H1 (cell line): ENCODE measurements around the gene RHBDF1. TPM values are rescaled to one million over a fixed set of nuclear protein-coding genes. Genes with fewer than 3 reads are reported as not detected.

Source experiments
- CTCF ChIA-PET: fragments of 300-600 bp; sonication (Branson Sonifier 250); formaldehyde crosslinking; loops from one replicate; lab custom pipeline; 2021; ENCODE audit not compliant: partially characterized antibody; lab: Charles Lee
- POLR2A ChIA-PET: fragments of 300-600 bp; sonication (Branson Sonifier 250); formaldehyde crosslinking; loops from one replicate; lab custom pipeline; 2021; ENCODE audit warnings: inconsistent platforms; ENCODE audit not compliant: partially characterized antibody; lab: Charles Lee
- DNase-seq, 2 experiments: peaks; one replicate each; pipeline versions ENCODE4 v3.0.0 to v3.0.0-alpha.2; 2010 to 2022; ENCODE audit warnings: low spot score in 2 of 2, low read depth in 1 of 2, mixed read lengths in 1 of 2
- FAIRE-seq: peaks from 2 replicates; lab custom pipeline; 2011; peaks lifted over from hg19 to GRCh38; lab: Jason Lieb, UNC
- H2AFZ ChIP-seq: 2 replicates; pipeline ENCODE4 v1.8.1; 2012; ENCODE audit warnings: low read length, inconsistent platforms
- H2AK5ac ChIP-seq: 2 replicates; pipeline ENCODE4 v1.6.1; 2013; ENCODE audit warnings: low read depth, low read length
- H2BK120ac ChIP-seq: replicated peaks from 2 replicates; pipeline ENCODE3; 2013; ENCODE audit warnings: low read depth, low read length, inconsistent platforms
- H2BK12ac ChIP-seq: 2 replicates; pipeline ENCODE4 v1.6.1; 2013; ENCODE audit warnings: low read depth, low read length
- H2BK15ac ChIP-seq: 2 replicates; pipeline ENCODE4 v1.6.1; 2013; ENCODE audit warnings: low read length
- H2BK20ac ChIP-seq: 2 replicates; pipeline ENCODE4 v1.6.1; 2013; ENCODE audit warnings: low read length
- H2BK5ac ChIP-seq: 2 replicates; pipeline ENCODE4 v1.6.1; 2013; ENCODE audit warnings: low read depth, low read length
- H3K14ac ChIP-seq: 2 replicates; pipeline ENCODE4 v1.6.1; 2013; ENCODE audit warnings: inconsistent platforms; ENCODE audit not compliant: insufficient read length
- H3K18ac ChIP-seq: 2 replicates; pipeline ENCODE4 v1.6.1; 2013; ENCODE audit warnings: low read length; ENCODE audit errors: extremely low read depth
- H3K23ac ChIP-seq: 2 replicates; pipeline ENCODE4 v1.6.1; 2013; ENCODE audit warnings: inconsistent platforms; ENCODE audit not compliant: insufficient read length
- H3K23me2 ChIP-seq: 2 replicates; pipeline ENCODE4 v1.6.1; 2013; ENCODE audit warnings: low read depth, low read length
- H3K27ac ChIP-seq: 2 replicates; pipeline ENCODE4 v1.6.1; 2011; ENCODE audit warnings: low read depth, low read length, inconsistent platforms
- H3K27me3 ChIP-seq, 4 experiments: replicated peaks in 1 of 4; 1 replicate in 1 of 4; 2 replicates in 3 of 4; pipeline versions ENCODE4 v1.6.1 to v1.8.1; 2011 to 2013; ENCODE audit warnings: low read length in 3 of 4, mild to moderate bottlenecking in 3 of 4, inconsistent platforms in 2 of 4, mixed read lengths in 2 of 4, moderate library complexity in 1 of 4; ENCODE audit not compliant: control insufficient read depth in 3 of 4, insufficient read depth in 3 of 4; ENCODE audit errors: extremely low read depth in 1 of 4
- H3K36me3 ChIP-seq, 4 experiments: 2 replicates each; pipeline versions ENCODE4 v1.6.1 to v1.8.1; 2011 to 2013; ENCODE audit warnings: mild to moderate bottlenecking in 4 of 4, low read length in 3 of 4, moderate library complexity in 2 of 4, control low read depth in 1 of 4, inconsistent platforms in 1 of 4; ENCODE audit not compliant: insufficient read depth in 4 of 4, control insufficient read depth in 2 of 4
- H3K4ac ChIP-seq: replicated peaks from 2 replicates; pipeline ENCODE3; 2013; ENCODE audit warnings: low read length, low read depth, mixed read lengths, inconsistent platforms; ENCODE audit not compliant: insufficient read length
- H3K4me1 ChIP-seq, 4 experiments: replicated peaks in 1 of 4; 1 replicate in 1 of 4; 2 replicates in 3 of 4; pipeline versions ENCODE4 v1.6.1 to v1.8.1; 2011 to 2013; ENCODE audit warnings: low read length in 3 of 4, inconsistent platforms in 2 of 4, mixed read lengths in 1 of 4; ENCODE audit not compliant: insufficient read depth in 4 of 4, control insufficient read depth in 3 of 4
- H3K4me2 ChIP-seq, 2 experiments: 2 replicates each; pipeline versions ENCODE4 v1.6.1 to v1.8.1; 2011 to 2013; ENCODE audit warnings: low read depth in 2 of 2, low read length in 2 of 2, control low read depth in 1 of 2, inconsistent platforms in 1 of 2, mild to moderate bottlenecking in 1 of 2; ENCODE audit not compliant: insufficient read depth in 1 of 2
- H3K4me3 ChIP-seq, 4 experiments: fragments of 200-600, 300-600 bp in 1 of 4; sonication (generic), shearing (Covaris generic), sonication (Bioruptor Twin) in 1 of 4; 2 replicates each; pipeline versions ENCODE4 v1.5.1 to v1.8.1; 2011 to 2016; ENCODE audit warnings: low read length in 4 of 4, low read depth in 3 of 4, control low read depth in 2 of 4, inconsistent platforms in 2 of 4, mild to moderate bottlenecking in 2 of 4, mixed read lengths in 1 of 4, moderate library complexity in 1 of 4; ENCODE audit not compliant: insufficient read depth in 2 of 4; ENCODE audit errors: extremely low read depth in 1 of 4
- H3K56ac ChIP-seq: replicated peaks from 2 replicates; pipeline ENCODE3; 2013; ENCODE audit warnings: low read depth, mild to moderate bottlenecking, mixed read lengths, low read length, inconsistent platforms; ENCODE audit not compliant: insufficient read length
- H3K79me1 ChIP-seq: 2 replicates; pipeline ENCODE4 v1.6.1; 2013; ENCODE audit warnings: low read depth, low read length, control low read depth
- H3K79me2 ChIP-seq, 2 experiments: 2 replicates each; pipeline versions ENCODE4 v1.6.1 to v1.8.1; 2012 to 2013; ENCODE audit warnings: low read length in 2 of 2, mild to moderate bottlenecking in 2 of 2, inconsistent platforms in 1 of 2; ENCODE audit not compliant: insufficient read depth in 2 of 2, control insufficient read depth in 1 of 2
- H3K9ac ChIP-seq, 4 experiments: replicated peaks in 1 of 4; 1 replicate in 1 of 4; 2 replicates in 3 of 4; pipeline versions ENCODE4 v1.6.1 to v1.8.1; 2011 to 2013; ENCODE audit warnings: low read depth in 3 of 4, low read length in 3 of 4, control low read depth in 2 of 4, mild to moderate bottlenecking in 2 of 4, moderate library complexity in 2 of 4, inconsistent platforms in 1 of 4; ENCODE audit errors: extremely low read depth in 1 of 4
- H3K9me3 ChIP-seq, 2 experiments: 2 replicates each; pipeline versions ENCODE4 v1.6.1 to v1.8.1; 2012 to 2013; ENCODE audit warnings: mild to moderate bottlenecking in 2 of 2, moderate library complexity in 2 of 2, control low read depth in 1 of 2, inconsistent platforms in 1 of 2, low read depth in 1 of 2, low read length in 1 of 2, mixed read lengths in 1 of 2; ENCODE audit not compliant: insufficient read depth in 2 of 2
- H4K20me1 ChIP-seq, 2 experiments: replicated peaks in 1 of 2; 2 replicates each; pipeline versions ENCODE3 to v1.8.1; 2011 to 2013; ENCODE audit warnings: inconsistent platforms in 2 of 2, low read length in 2 of 2, mild to moderate bottlenecking in 1 of 2; ENCODE audit not compliant: insufficient read depth in 2 of 2, control insufficient read depth in 1 of 2
- H4K5ac ChIP-seq: 2 replicates; pipeline ENCODE4 v1.6.1; 2013; ENCODE audit warnings: low read length, low read depth, mixed read lengths, inconsistent platforms; ENCODE audit not compliant: insufficient read length
- H4K8ac ChIP-seq: 2 replicates; pipeline ENCODE4 v1.8.0; 2013; ENCODE audit warnings: mild to moderate bottlenecking, moderate library complexity, low read length, inconsistent platforms; ENCODE audit not compliant: insufficient read depth; ENCODE audit errors: extremely low read depth
- H4K91ac ChIP-seq: replicated peaks from 2 replicates; pipeline ENCODE3; 2013; ENCODE audit warnings: low read length, mixed read lengths, inconsistent platforms; ENCODE audit not compliant: insufficient read length
- CEBPB ChIP-seq: IDR thresholded peaks from 2 replicates; pipeline ENCODE4 v1.6.1; 2012; ENCODE audit warnings: low read depth, low read length
- CTCF ChIP-seq, 3 experiments: IDR thresholded peaks; 1 replicate in 2 of 3; 2 replicates in 1 of 3; pipeline versions ENCODE4 v1.5.1 to v1.6.1; 2011; ENCODE audit warnings: low read length in 3 of 3, mild to moderate bottlenecking in 3 of 3, inconsistent platforms in 2 of 3, low read depth in 1 of 3, moderate library complexity in 1 of 3; ENCODE audit not compliant: insufficient read depth in 1 of 3; ENCODE audit errors: control extremely low read depth in 1 of 3
- EP300 ChIP-seq, 2 experiments: IDR thresholded peaks; 1 replicate in 1 of 2; 2 replicates in 1 of 2; pipeline ENCODE4 v1.6.1; 2011 to 2012; ENCODE audit warnings: low read depth in 2 of 2, low read length in 2 of 2, mild to moderate bottlenecking in 2 of 2, borderline replicate concordance in 1 of 2, inconsistent platforms in 1 of 2, moderate library complexity in 1 of 2
- POLR2AphosphoS5 ChIP-seq: IDR thresholded peaks from 2 replicates; pipeline ENCODE4 v1.6.1; 2011; ENCODE audit warnings: low read depth, low read length
- TEAD4 ChIP-seq: IDR thresholded peaks from 2 replicates; pipeline ENCODE4 v1.6.1; 2012; ENCODE audit warnings: low read depth, low read length, inconsistent platforms, mixed read lengths
- WGBS, 2 experiments: shearing (Covaris generic) in 1 of 2; methylation state at CpG; one replicate each; pipeline versions ENCODE4 v1.1.6 to v1.1.7; 2013 to 2015; ENCODE audit warnings: low lambda C conversion rate in 2 of 2, mixed read lengths in 2 of 2, inconsistent platforms in 1 of 2, low coverage in 1 of 2, missing lambda C conversion rate in 1 of 2; ENCODE audit not compliant: insufficient replicate concordance in 2 of 2, insufficient coverage in 1 of 2, insufficient read length in 1 of 2; ENCODE audit errors: extremely low coverage in 1 of 2, missing lambda C conversion rate in 1 of 2; 5-methylcytosine and 5-hydroxymethylcytosine counted together
- polyA plus RNA-seq, 7 experiments: library from polyadenylated mRNA; depleted of rRNA in 3 of 7; stranded (reverse) in 5 of 7; unstranded in 2 of 7; fragments of >200 nt in 5 of 7; fragments of 200-250 nt in 2 of 7; gene quantifications; 1 replicate in 5 of 7; 2 replicates in 1 of 7; 4 replicates in 1 of 7; pipeline versions ENCODE4 v1.2.1 to v1.2.3, GENCODE V29; 2011 to 2013; ENCODE audit warnings: missing spikeins in 2 of 7, mixed read lengths in 2 of 7
- total RNA-seq: library from RNA; stranded (reverse); fragmentation: NEBNext Ultra II Directional; extraction: Animal tissue kit (Norgen Biotek cat#: 25700); gene quantifications from 2 replicates; pipeline ENCODE4 v1.2.1, GENCODE V29; 2021

The RHBDF1 gene
- total and polyA plus RNA-seq, 2 of the 8 experiments (the other 6 are each of a cell fraction or from before 2014, with no cell fraction given) = 37.4 to 51.6 TPM

- H3K14ac ChIP-seq = no peak overlapping the region
- H2BK120ac ChIP-seq = no peak overlapping the region
- H3K36me3 ChIP-seq = peaks cover 0 to 3% (median 1%) of the 10 kb centered on the region in 4 experiments; a peak in 4 of 8 replicates
- H3K9ac ChIP-seq = no peak overlapping the region
- no peak overlapping the region for H3K18ac ChIP-seq
- no peaks in the 10 kb centered on the region for H3K79me1 ChIP-seq
- no peaks in the 10 kb centered on the region; a peak in 1 of 7 replicates for H3K4me1 ChIP-seq
- TF ChIP-seq EP300 (IDR thresholded peaks at IDR 0.05; ENCODE audit: borderline replicate concordance in 1 of 2, low read depth in 2 of 2, low read length in 2 of 2) = no peak
- no peak for TF ChIP-seq CEBPB
- TF ChIP-seq CTCF (IDR thresholded peaks at IDR 0.05; ENCODE audit: control extremely low read depth in 1 of 3, insufficient read depth in 1 of 3, low read depth in 1 of 3, low read length in 3 of 3) = no peak
- no peak for TF ChIP-seq TEAD4
- peak; percentile 25; the same call in 1 of the 2 replicates for TF ChIP-seq POLR2AphosphoS5
- TF ChIP-seq, all 59 proteins: peak for 1
- no peak overlapping the region for H2BK20ac ChIP-seq
- no peaks in the 10 kb centered on the region for H3K9me3 ChIP-seq
- ChIA-PET POLR2A (interaction anchor here (0.7 to 1.6 kb wide), 5 partner anchors 11 to 35 kb away, joined by 3 to 5 read pairs (median 3); partner anchors contain the start of genes POLR3K and SNRNP25), CTCF (interaction anchor here (1.5 kb wide), 1 partner anchor 31 kb away, joined by 4 read pairs; no protein-coding TSS in a partner anchor)
- H4K91ac ChIP-seq = no peak overlapping the region
- no peak for DNase-seq
- FAIRE-seq = no peak
- no peak overlapping the region for H3K56ac ChIP-seq
- no peak overlapping the region for H2AFZ ChIP-seq
- WGBS, 2 experiments = 90% methylated on average over 17 of the region's 17 CpGs; no CpG with 5 or more reads in 1 of the 2 experiments
- no peaks in the 10 kb centered on the region for H3K27me3 ChIP-seq
- H3K27ac ChIP-seq = no peak overlapping the region
- no peak overlapping the region for H2BK12ac ChIP-seq
- H3K79me2 ChIP-seq = no peaks in the 10 kb centered on the region
- peaks cover 2% of the 10 kb centered on the region; the same call in 1 of the 2 replicates for H3K23me2 ChIP-seq
- H4K8ac ChIP-seq = no peak overlapping the region
- H3K4me2 ChIP-seq = no peak overlapping the region
- no peak overlapping the region for H3K23ac ChIP-seq
- no peak overlapping the region for H2AK5ac ChIP-seq
- H3K4ac ChIP-seq = no peak overlapping the region
- H2BK15ac ChIP-seq = no peak overlapping the region
- no peak overlapping the region for H4K5ac ChIP-seq
- H2BK5ac ChIP-seq = no peak overlapping the region
- peaks cover 0 to 11% of the 10 kb centered on the region in 2 experiments for H4K20me1 ChIP-seq
- H3K4me3 ChIP-seq = no peak overlapping the region
These were observed 37.3 kb downstream of the RHBDF1 start for GRCh38 chr16:35011-35677.
